A673 (cell line): ENCODE measurements around the gene CDK7.

Source experiments
- CTCF ChIP-seq: fragments of 300-800, 200-600 bp; sonication (generic); conservative IDR thresholded peaks from 2 replicates; pipeline ENCODE4 v1.5.1; 2017; ENCODE audit warnings: low read depth, mild to moderate bottlenecking, antibody characterized with exemption, low read length, moderate library complexity, mixed read lengths
- EZH2 ChIP-seq: fragments of 200-600 bp; sonication (generic); IDR thresholded peaks from 2 replicates; pipeline ENCODE4 v1.6.1; 2017; ENCODE audit warnings: borderline replicate concordance, low read depth, mild to moderate bottlenecking, mixed read lengths, antibody characterized with exemption, low read length; ENCODE audit not compliant: poor library complexity, severe bottlenecking

GRCh38 chr5:69188811-69189161 is 45.9 kb upstream of the CDK7 start:
- TF ChIP-seq CTCF (no peak), EZH2 (no peak)
